Stimulated activated CD8-positive, alpha-beta memory T cell treated with anti-CD3 and anti-CD28 coated beads, Interleukin-4, amount 100 ng/mL, for 48 hours (primary cell): Measurements from ENCODE around the gene CCR7.

Experiments
- DNase-seq: peaks from one replicate; pipeline ENCODE4 v3.0.0-alpha.2; 2020

CCR7 gene, protein sequence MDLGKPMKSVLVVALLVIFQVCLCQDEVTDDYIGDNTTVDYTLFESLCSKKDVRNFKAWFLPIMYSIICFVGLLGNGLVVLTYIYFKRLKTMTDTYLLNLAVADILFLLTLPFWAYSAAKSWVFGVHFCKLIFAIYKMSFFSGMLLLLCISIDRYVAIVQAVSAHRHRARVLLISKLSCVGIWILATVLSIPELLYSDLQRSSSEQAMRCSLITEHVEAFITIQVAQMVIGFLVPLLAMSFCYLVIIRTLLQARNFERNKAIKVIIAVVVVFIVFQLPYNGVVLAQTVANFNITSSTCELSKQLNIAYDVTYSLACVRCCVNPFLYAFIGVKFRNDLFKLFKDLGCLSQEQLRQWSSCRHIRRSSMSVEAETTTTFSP

GRCh38 chr17:40564883-40565768 lies at the start of gene CCR7:
Gene CCR7 (minus strand): TSS chr17:40565472. CDS start chr17:40565409, 63 bp downstream.
- peak; percentile 89 for DNase-seq

GRCh38 chr17:40614431-40615067 lies 49.3 kb upstream of the CCR7 start:
- no peak for DNase-seq

GRCh38 chr17:40613467-40614154 lies 48.3 kb upstream of the CCR7 start:
- DNase-seq: no peak

DNA sequence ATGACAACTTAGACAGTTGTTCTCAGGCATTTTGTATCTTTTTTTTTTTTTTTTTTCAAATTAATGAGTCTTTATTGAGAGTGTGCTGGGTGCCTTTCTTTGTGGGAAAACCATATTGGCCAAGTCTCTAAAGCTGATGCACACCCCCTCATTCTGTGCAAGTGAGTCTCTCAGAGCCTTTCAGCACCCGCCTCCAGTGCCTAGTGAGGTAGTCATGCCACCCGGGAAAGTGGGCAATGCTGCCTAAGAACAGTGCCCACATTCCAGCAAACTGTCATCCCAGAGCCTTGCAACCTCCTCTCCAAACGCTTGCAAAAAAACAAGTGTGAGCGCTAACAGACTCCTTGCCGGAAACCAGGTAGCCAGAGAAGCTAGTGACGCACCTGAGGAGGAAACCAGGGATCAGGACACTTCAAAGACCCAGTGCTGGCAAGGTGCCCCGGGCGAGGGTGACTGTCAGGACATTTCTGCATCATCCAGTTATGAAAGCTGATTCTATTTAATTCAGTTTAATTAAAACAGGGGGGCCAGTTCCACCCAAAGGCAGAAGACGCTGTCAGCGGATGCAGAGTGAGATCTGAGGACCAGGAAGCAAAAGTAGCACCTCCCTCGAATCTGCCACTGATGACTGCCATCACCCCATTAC lies 47.5 kb upstream of the CCR7 start:
- peak; percentile 68 for DNase-seq

DNA sequence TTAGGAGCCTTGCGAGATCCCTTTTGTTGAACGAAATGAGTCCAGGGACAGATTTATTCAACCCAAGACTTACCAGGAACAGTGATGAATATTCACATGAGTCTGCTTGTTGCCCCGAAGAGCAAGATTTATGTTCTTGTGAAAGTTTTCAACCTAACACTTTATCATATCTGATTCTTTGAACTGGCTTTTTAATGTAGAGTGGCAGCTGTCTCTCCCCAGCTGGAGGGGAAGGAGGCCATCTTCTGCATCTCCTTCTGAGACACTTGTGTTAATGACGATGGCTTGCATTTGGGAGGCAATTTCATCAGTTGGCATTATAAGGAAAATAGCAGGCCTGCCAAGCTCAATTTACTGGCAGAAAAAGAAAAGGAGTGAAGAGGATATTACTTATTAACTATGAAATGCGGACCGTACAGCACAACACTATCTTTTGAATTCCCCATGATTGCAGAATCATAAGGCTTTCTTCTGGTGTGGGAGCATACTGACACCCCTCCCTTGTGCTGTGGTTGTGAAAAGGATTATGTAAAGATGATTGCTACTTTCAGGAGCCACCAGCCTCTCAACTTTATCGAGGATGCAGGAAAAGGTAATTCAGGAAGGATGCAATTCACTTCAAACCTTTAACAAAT lies 46.7 kb upstream of the CCR7 start:
- no peak for DNase-seq

DNA sequence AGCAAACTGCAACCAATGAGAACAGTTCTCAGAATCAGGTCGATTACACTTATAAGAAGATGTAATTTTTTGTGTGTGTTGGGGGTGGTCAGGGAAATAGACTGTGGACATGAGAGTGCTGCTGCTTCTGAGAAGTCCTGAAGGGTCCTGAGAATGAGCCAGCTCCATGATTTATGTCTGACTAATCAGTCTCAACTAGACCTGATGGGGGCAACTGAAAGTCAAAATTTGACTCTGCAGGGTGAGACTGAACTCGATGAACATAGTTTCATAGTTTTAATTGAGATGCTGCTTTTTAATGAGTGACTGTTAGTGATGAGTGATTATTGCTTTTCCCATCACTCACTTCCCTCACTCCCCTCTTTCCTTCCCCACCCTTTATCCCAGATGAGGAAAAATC lies 45.1 kb upstream of the CCR7 start:
- no peak for DNase-seq

DNA sequence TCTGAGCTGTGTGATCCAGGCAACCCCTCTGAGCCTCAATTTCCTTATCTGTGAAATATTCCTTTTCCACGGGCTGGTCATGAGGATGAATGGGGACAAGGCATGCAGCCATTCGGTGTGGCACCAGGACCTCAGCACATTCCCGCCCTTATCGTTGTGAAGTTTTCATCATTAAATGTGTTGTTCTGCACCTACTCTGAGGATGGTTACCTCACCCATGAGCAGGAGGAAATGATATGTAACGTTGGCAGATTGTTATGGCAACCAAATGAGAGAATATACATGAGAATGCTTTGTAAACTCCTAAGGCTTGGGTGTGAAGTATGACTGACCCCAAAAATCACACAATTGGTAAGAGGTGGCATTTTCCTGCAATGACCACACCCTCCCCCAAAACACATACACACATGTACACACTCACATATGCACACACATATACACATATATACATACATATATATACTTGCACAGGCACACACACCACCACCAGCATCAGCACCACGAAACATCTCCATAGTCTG lies 42.8 kb upstream of the CCR7 start:
- no peak for DNase-seq

DNA sequence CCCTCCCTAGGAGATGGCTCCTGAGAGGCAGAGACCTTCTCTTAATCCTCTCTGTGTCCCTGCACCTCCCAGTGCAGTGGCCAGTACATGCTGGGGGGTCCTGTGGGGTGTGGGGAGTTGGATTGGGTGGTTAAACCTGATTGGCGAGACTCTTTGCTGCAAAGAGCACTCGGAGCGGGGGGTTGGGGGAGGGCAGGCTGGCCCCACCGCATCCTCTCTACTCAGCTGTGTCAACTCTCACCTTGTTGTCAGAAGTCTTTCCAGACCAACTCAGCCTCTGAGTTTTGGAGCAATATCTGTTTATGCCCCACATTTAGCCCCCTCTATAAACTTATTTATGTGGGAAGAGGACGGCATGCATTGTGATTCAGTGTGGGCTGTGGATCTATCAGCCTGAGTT lies 42.4 kb upstream of the CCR7 start:
- DNase-seq: no peak

DNA sequence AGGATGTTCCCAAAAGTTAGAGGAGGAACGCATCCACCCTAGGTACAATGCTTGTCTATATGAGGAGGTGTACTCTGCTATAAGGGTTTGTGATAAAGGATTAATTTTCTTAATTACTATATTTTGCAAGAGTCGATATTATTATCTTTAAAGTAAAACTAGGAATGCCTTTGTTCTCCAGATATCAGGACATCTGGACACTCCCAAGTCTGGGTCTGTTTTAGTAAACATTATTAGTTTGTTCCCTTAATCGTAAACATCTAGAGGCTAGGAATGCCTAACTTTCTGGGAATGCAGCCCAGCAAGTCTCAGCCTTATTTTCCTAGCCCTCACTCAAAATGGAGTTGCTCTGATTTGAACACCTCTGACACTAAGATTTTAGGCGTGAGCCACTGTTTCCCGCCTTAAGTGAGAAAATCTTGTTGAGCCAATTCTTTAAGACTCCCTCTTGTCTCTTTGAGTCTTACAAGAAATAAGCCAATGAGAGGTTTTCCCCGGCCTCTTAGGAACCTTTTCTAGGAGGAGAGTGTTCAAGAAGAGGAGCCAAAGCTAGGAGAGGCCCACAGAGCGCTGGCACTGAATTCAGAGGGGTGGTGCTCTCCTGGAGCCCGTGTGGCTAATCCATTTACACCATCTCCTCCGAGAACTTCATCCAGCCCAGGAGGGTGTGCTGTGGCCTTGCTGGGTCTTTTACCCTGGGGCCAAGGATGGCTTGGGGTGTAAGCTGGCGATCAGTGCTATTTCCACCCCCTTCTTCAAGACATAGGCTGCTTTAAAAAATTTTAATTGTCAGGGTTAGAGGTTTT lies 41.5 kb upstream of the CCR7 start:
- DNase-seq: no peak

- DNase-seq: peak; percentile 79
These were observed 40.0 kb upstream of the CCR7 start for GRCh38 chr17:40605306-40605705.

- no peak for DNase-seq
These were observed 39.2 kb upstream of the CCR7 start for GRCh38 chr17:40604327-40605080.

DNA sequence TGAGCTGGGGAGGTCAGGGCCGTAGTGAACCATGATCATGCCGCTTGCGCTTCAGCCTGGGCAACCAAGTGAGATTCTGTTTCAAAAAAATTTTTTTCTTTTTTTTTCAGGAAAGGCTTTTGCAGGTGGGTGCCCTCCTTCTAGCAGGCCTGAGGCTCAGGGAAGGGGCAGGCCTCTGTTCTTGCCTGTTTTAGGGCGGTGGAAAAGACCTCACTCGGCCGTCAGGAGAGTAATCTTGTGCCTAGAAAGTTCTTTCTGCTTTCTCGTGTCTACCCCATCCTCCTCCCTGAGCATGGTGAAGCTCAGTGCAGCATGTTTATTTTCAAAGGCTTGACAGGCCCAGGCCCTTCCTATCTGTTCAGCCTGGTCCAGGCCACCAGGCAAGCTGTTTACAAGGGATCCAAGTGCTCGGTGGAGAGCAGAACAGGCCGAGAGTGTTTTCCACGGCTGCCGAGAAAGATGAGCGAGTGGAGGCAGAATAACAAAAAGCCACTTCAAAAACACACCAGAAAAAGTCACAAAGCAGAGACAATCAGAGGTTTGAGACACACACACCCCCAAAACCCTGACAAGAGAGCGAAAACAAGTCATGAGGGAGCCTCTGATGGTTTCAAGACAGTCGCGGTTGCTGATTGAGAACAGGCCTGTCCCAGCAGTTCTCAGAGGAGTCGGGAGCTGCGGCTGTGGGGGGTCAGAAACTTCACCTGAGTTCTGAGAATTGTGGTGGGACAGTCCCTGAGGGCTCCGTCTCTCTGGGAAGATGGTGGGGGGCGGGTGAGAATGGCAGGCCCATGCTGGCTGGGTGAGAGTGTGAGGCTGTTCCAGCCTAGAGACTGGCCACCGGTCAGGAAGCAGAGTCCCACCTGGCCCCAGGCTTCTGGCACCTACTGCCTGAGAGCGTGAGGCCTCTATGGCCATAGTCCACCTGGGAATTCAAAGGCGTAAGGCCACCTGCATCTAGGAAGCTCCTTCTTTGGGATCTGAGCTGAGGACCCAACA lies 37.5 kb upstream of the CCR7 start:
- peak; percentile 85 for DNase-seq

DNA sequence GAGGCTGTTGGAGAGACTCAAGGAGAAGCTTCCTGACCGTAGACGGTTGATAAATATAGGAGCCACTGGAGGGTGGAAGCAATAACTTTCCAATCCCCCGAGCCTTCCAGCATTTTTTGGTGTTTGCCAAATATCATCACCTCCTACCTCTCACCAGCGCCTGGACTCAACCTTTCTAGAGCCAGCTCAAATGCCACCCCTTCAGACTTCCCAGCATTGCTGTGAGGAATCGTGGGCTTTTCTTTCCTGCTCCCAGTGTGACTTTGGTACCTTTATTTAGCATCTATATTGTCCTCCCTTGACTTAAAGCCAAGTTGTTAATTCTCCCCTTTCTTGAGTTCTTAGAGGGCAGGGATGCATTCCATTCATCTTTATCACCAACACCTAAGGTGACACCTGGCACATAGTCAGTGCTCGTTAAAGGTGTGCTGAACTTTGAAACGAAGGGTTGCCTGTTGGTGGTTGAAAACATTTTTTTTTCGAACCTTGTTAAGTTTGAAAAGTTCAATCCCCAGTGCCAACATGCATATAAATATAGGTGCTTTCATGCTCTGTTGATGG lies 35.3 kb upstream of the CCR7 start:
- no peak for DNase-seq

DNA sequence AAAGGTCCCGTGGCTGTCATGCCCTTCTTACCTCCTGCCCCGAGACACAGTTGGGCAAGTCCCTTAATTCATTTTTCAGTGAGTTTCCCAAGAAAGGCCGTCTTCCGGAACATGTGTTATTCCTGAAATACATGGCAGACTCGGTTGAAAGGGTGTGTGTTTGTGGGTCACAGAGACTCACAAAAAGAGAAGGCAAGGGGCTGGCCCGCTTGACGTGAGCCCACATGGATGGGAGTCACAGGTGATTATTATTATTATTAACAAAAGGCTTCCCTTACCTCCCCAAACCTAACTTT lies 34.1 kb upstream of the CCR7 start:
- no peak for DNase-seq

GRCh38 chr17:40598619-40599467 lies 33.6 kb upstream of the CCR7 start:
- DNase-seq: peak; percentile 89

DNA sequence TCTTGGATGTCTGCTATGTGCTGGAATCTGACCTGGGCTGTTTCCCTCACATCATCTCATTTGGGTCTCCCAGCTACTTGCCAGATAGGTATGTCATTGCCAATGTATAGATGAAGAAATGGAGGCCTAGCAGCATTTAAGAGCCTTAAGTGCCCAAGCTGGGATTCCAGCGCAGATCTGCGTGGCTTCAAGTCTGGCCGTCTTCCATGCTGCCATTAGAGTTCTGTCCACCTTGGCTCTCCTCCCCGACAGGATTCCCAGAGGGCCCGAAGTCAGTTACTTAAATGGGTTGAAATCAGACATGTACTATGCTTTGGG lies 33.0 kb upstream of the CCR7 start:
- DNase-seq: no peak

DNA sequence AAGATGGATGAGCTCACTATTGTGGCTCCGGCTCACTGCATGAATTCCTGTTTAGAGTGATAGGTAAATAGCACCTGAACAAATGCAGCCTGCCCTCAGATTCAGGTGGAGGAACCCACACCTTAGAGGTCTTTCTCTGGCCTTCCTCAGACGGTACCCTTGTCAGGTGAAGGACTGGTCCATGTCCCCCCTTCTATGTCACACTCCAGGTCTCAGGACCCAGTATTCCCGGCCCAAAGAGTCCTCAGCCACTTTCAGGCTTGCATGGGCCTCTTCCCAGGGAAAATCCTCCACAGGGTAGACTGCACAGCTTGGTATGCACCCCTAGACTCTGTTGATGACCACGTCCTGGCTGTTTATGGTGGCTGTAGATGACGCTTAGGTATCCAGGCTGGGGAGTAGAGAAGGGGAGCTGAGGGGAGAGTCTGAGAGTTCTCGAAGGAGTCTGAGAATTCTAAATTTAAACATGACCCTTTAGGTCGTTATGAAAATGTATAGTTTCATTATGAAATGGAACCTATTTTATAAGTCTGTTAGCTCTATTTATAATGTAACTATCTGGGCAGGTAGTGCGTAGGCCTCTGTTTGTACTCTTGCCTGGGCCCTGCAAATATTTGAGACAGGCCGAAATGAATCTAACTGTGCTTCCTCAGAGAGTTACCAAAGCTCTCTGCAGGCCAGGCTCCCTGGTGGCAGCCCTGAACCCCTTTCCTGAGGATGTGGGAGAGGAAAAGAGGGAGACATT lies 32.5 kb upstream of the CCR7 start:
- DNase-seq: no peak
